GM12891 (cell line): ENCODE data around the gene TAB2.

Experiments used
- DNase-seq: peaks from one replicate; pipeline ENCODE4 v3.0.0; 2011; ENCODE audit warnings: low spot score; ENCODE audit not compliant: insufficient read length
- FAIRE-seq: peaks from 2 replicates; lab custom pipeline; 2011; peaks lifted over from hg19 to GRCh38; lab: Jason Lieb, UNC
- PAX5 ChIP-seq: IDR thresholded peaks from 2 replicates; pipeline ENCODE4 v1.6.1; 2011; ENCODE audit warnings: low read length, moderate library complexity, mild to moderate bottlenecking; ENCODE audit not compliant: insufficient read depth, severe bottlenecking
- POLR2A ChIP-seq: IDR thresholded peaks from 2 replicates; pipeline ENCODE4 v1.6.1; 2011; ENCODE audit warnings: low read depth, low read length, control low read depth
- POLR2AphosphoS5 ChIP-seq: IDR thresholded peaks from 2 replicates; pipeline ENCODE4 v1.6.1; 2011; ENCODE audit warnings: low read depth, low read length, control low read depth
- POU2F2 ChIP-seq: IDR thresholded peaks from 2 replicates; pipeline ENCODE4 v1.6.1; 2011; ENCODE audit warnings: low read depth, mild to moderate bottlenecking, control low read depth, low read length, moderate library complexity
- SPI1 ChIP-seq: IDR thresholded peaks from 2 replicates; pipeline ENCODE4 v1.6.1; 2011; ENCODE audit warnings: low read depth, low read length, control low read depth
- TAF1 ChIP-seq: IDR thresholded peaks from 2 replicates; pipeline ENCODE4 v1.6.1; 2011; ENCODE audit warnings: low read depth, low read length, control low read depth

The TAB2 gene

GRCh38 chr6:149305372-149305771 lies 12.1 kb upstream of the TAB2 start:
- DNase-seq (no peak), FAIRE-seq (no peak)
- TF ChIP-seq POLR2AphosphoS5 (no peak), PAX5 (no peak)

GRCh38 chr6:149306967-149307366 lies 10.5 kb upstream of the TAB2 start:
- TF ChIP-seq POLR2A: no peak
- no peak for TF ChIP-seq POU2F2
- TF ChIP-seq PAX5: no peak
- no peak for TF ChIP-seq TAF1
- TF ChIP-seq POLR2AphosphoS5: no peak
- TF ChIP-seq SPI1: no peak
- no peak for FAIRE-seq
- no peak for DNase-seq

- FAIRE-seq: no peak
Observed at GRCh38 chr6:149311293-149311692, 6.2 kb upstream of the TAB2 start.

GRCh38 chr6:149311766-149312165 lies 5.7 kb upstream of the TAB2 start:
- DNase-seq (no peak), FAIRE-seq (no peak)
- TF ChIP-seq POU2F2 (no peak), TAF1 (no peak), SPI1 (no peak), PAX5 (no peak), POLR2AphosphoS5 (no peak), POLR2A (no peak)

More at GRCh38 chr6:149311293-149311692, 6.2 kb upstream of the TAB2 start:
- TF ChIP-seq POLR2AphosphoS5 (no peak), POU2F2 (no peak), SPI1 (no peak), POLR2A (no peak)
- DNase-seq: no peak

GRCh38 chr6:149313070-149313469 lies 4.4 kb upstream of the TAB2 start:
- DNase-seq (no peak), FAIRE-seq (no peak)
- TF ChIP-seq TAF1: no peak
- TF ChIP-seq PAX5: no peak
- no peak for TF ChIP-seq POLR2AphosphoS5
- no peak for TF ChIP-seq POU2F2
- TF ChIP-seq POLR2A: no peak
- TF ChIP-seq SPI1: no peak

- no peak for DNase-seq
- peak; percentile 20 for FAIRE-seq
- TF ChIP-seq TAF1 (no peak), POLR2AphosphoS5 (no peak)
Observed at GRCh38 chr6:149313861-149314260, 3.7 kb upstream of the TAB2 start.

GRCh38 chr6:149314325-149314905 lies 3.1 kb upstream of the TAB2 start:
- DNase-seq (no peak), FAIRE-seq (no peak)
- TF ChIP-seq POLR2AphosphoS5 (no peak), TAF1 (no peak)

- FAIRE-seq (no peak), DNase-seq (no peak)
- no peak for TF ChIP-seq TAF1
- no peak for TF ChIP-seq POLR2AphosphoS5
- no peak for TF ChIP-seq PAX5
- peak; percentile 50; the same call in 1 of the 2 replicates for TF ChIP-seq SPI1
Observed at GRCh38 chr6:149316108-149316727, 1.3 kb upstream of the TAB2 start.

- peak; percentile 93 for FAIRE-seq
- DNase-seq: peak; percentile 61
- TF ChIP-seq TAF1 (no peak), POU2F2 (0 out of 2 replicates have a peak, but pooled peaks have one; percentile 8), POLR2AphosphoS5 (no peak), PAX5 (peak; percentile 61), SPI1 (peak; percentile 38; the same call in 1 of the 2 replicates), POLR2A (no peak)
Observed at GRCh38 chr6:149316740-149317643, 520 bp upstream of the TAB2 start.

GRCh38 chr6:149318581-149319286 lies 1.2 kb downstream of the TAB2 start:
- DNase-seq: no peak

More at GRCh38 chr6:149318581-149319286, 1.2 kb downstream of the TAB2 start:
- TF ChIP-seq TAF1 (0 out of 2 replicates have a peak, but pooled peaks have one; percentile 30), POLR2A (peak; percentile 57; the same call in 1 of the 2 replicates), PAX5 (no peak), POU2F2 (no peak), SPI1 (peak; percentile 59; the same call in 1 of the 2 replicates), POLR2AphosphoS5 (peak; percentile 67; the same call in 1 of the 2 replicates)
- FAIRE-seq: peak; percentile 91
